Right atrium auricular region (tissue), 2 donors: ENCODE measurements around the gene ARL16. TPM values are rescaled to one million over a fixed set of nuclear protein-coding genes. Genes with fewer than 3 reads are reported as not detected.

Experiments used
- DNase-seq: peaks from one replicate; pipeline ENCODE4 v3.0.0-alpha.2; 2019; ENCODE audit warnings: low spot score
- H3K27ac ChIP-seq, 2 donors: fragments of 200-600 bp; sonication (generic); 1 replicate in 1 of 2; 2 replicates in 1 of 2; pipeline ENCODE4 v1.5.1; 2016 to 2019
- H3K27me3 ChIP-seq, 2 donors: fragments of 200-600 bp; sonication (generic); one replicate each; pipeline versions ENCODE4 v1.5.1 to v1.6.0; 2017 to 2019
- H3K36me3 ChIP-seq: fragments of 200-600 bp; sonication (generic); one replicate; pipeline ENCODE4 v1.5.1; 2016
- H3K4me1 ChIP-seq, 2 donors: fragments of 200-600 bp; sonication (generic); one replicate each; pipeline versions ENCODE4 v1.5.1 to v1.6.0; 2017 to 2019
- H3K4me3 ChIP-seq, 2 donors: fragments of 200-600 bp; sonication (generic); 1 replicate in 1 of 2; 2 replicates in 1 of 2; pipeline ENCODE4 v1.5.1; 2017 to 2019; ENCODE audit warnings: mild to moderate bottlenecking in 1 of 2, moderate library complexity in 1 of 2
- H3K9me3 ChIP-seq, 2 donors: fragments of 200-600 bp; sonication (generic); one replicate each; pipeline ENCODE4 v1.5.1; 2019
- total RNA-seq, 2 donors: library from RNA; depleted of rRNA; stranded (reverse); fragments of >200 nt; gene quantifications; one replicate each; pipeline ENCODE4 v1.1.0, GENCODE V29; 2016
- TF ChIP-seq, protein P1 (sequence below), 2 donors: fragments of 200-600 bp; sonication (generic); IDR thresholded peaks; one replicate each; pipeline ENCODE4 v1.5.1; 2019; ENCODE audit warnings: antibody characterized with exemption in 2 of 2

Gene ARL16
- total RNA-seq, 2 donors from 2014 or later = 20.3 to 22.2 TPM

- H3K36me3 ChIP-seq = peaks cover 17% of the 10 kb centered on the region
- H3K27ac ChIP-seq = peak overlapping the region; percentile 85
- no peaks in the 10 kb centered on the region for H3K27me3 ChIP-seq
- peaks cover 0 to 29% of the 10 kb centered on the region in 2 donors for H3K4me1 ChIP-seq
- H3K4me3 ChIP-seq = peak overlapping the region; percentile 89 to 99
- TF ChIP-seq, protein P1, sequence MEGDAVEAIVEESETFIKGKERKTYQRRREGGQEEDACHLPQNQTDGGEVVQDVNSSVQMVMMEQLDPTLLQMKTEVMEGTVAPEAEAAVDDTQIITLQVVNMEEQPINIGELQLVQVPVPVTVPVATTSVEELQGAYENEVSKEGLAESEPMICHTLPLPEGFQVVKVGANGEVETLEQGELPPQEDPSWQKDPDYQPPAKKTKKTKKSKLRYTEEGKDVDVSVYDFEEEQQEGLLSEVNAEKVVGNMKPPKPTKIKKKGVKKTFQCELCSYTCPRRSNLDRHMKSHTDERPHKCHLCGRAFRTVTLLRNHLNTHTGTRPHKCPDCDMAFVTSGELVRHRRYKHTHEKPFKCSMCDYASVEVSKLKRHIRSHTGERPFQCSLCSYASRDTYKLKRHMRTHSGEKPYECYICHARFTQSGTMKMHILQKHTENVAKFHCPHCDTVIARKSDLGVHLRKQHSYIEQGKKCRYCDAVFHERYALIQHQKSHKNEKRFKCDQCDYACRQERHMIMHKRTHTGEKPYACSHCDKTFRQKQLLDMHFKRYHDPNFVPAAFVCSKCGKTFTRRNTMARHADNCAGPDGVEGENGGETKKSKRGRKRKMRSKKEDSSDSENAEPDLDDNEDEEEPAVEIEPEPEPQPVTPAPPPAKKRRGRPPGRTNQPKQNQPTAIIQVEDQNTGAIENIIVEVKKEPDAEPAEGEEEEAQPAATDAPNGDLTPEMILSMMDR (IDR thresholded peaks at IDR 0.05) = no peak
- H3K9me3 ChIP-seq = no peaks in the 10 kb centered on the region
- DNase-seq = no peak
Measured at GRCh38 chr17:81666092-81666341, 17.6 kb downstream of the ARL16 start.

- Histone ChIP-seq H3K27me3 (no peaks in the 10 kb centered on the region), H3K27ac (peak overlapping the region; percentile 85), H3K36me3 (peaks cover 14% of the 10 kb centered on the region), H3K4me3 (peak overlapping the region; percentile 89 to 99), H3K9me3 (no peaks in the 10 kb centered on the region), H3K4me1 (peaks cover 0 to 29% of the 10 kb centered on the region in 2 donors)
- no peak for DNase-seq
- TF ChIP-seq, protein P1 (IDR thresholded peaks at IDR 0.05) = no peak
Measured at GRCh38 chr17:81665205-81666091, 18.1 kb downstream of the ARL16 start.

GRCh38 chr17:81664051-81664470 is 19.5 kb downstream of the ARL16 start:
- no peaks in the 10 kb centered on the region for H3K36me3 ChIP-seq
- H3K4me3 ChIP-seq = no peak overlapping the region
- peaks cover 0 to 29% of the 10 kb centered on the region in 2 donors for H3K4me1 ChIP-seq
- DNase-seq = no peak
- H3K27ac ChIP-seq = no peak overlapping the region
- TF ChIP-seq, protein P1 (IDR thresholded peaks at IDR 0.05) = no peak
- no peaks in the 10 kb centered on the region for H3K9me3 ChIP-seq
- no peaks in the 10 kb centered on the region for H3K27me3 ChIP-seq

DNA sequence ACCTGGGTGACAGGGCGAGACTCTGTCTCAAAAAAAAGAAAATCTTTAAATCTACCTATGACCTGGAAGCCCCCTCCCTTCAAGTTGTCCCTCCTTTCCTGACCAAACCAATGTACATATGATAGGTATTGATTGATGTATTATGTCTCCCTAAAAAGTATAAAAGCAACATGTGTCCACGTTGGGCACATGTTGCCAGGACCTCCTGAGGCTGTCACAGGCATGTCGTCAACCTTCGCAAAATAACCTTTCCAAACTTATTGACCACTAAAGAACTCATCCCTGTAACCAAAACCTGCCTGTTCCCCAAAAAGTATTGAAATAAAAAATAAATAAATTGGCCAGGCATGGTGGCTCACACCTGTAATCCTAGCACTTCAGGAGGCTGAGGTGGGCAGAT is 21.6 kb downstream of the ARL16 start:
- DNase-seq = no peak
- Histone ChIP-seq H3K9me3 (no peaks in the 10 kb centered on the region), H3K36me3 (no peaks in the 10 kb centered on the region), H3K4me1 (peaks cover 0 to 15% of the 10 kb centered on the region in 2 donors), H3K27ac (no peak overlapping the region), H3K27me3 (no peaks in the 10 kb centered on the region), H3K4me3 (no peak overlapping the region)
- TF ChIP-seq, protein P1 (IDR thresholded peaks at IDR 0.05) = no peak

GRCh38 chr17:81660441-81660840 is 23.2 kb downstream of the ARL16 start:
- Histone ChIP-seq H3K27ac (no peak overlapping the region), H3K9me3 (no peaks in the 10 kb centered on the region), H3K36me3 (no peaks in the 10 kb centered on the region), H3K27me3 (no peaks in the 10 kb centered on the region), H3K4me1 (peaks cover 0 to 6% of the 10 kb centered on the region in 2 donors), H3K4me3 (no peak overlapping the region)
- no peak for DNase-seq
- TF ChIP-seq, protein P1 (IDR thresholded peaks at IDR 0.05) = no peak

- TF ChIP-seq, protein P1 (IDR thresholded peaks at IDR 0.05) = no peak
- H3K4me1 ChIP-seq = no peaks in the 10 kb centered on the region
- DNase-seq = no peak
Measured at GRCh38 chr17:81659038-81659437, 24.6 kb downstream of the ARL16 start.

More at GRCh38 chr17:81659038-81659437, 24.6 kb downstream of the ARL16 start:
- no peaks in the 10 kb centered on the region for H3K27me3 ChIP-seq
- H3K27ac ChIP-seq = no peak overlapping the region
- no peaks in the 10 kb centered on the region for H3K36me3 ChIP-seq
- H3K4me3 ChIP-seq = no peak overlapping the region
- no peaks in the 10 kb centered on the region for H3K9me3 ChIP-seq
